ENCODE measurements around the gene NHLH1. TPM values are rescaled to one million over a fixed set of nuclear protein-coding genes. Genes with fewer than 3 reads are reported as not detected.

NHLH1 gene
- total RNA-seq, 2 experiments from 2014 or later: 0.63 to 0.68 TPM

DNA sequence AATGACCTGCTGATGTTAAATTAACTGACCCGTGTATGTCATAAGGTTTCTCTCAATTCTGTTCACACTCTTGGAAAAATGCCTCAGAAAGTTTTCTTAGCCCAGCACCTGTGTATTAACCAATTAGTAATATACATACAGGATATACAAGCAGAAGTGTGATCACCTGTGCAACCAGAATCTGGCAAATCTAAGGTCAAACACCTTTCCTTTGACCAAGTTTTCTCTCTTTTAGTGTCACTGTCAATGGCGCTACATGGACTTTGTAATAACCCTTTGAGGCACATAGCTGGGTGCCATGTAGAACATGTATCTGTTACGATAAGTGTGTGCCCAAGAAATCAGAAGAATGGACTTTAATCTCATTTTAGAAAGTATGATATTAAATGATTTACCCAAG lies 22.6 kb upstream of the NHLH1 start:
- H3K4me1 ChIP-seq (ENCODE audit: insufficient read depth, low read length, poor library complexity, severe bottlenecking): peaks cover 44% of the 10 kb centered on the region
- intact Hi-C loops (cut with micrococcal nuclease; ENCODE audit: unreplicated experiment): loop anchor here (5.0 kb wide), 1 partner anchor 263 kb away; no protein-coding TSS in a partner anchor
- no peak for DNase-seq (ENCODE audit: low spot score)
- no TSS peak for BruUV-seq (replicated peaks)
- peaks cover 56% of the 10 kb centered on the region for H3K36me3 ChIP-seq (ENCODE audit: insufficient read depth, low read length)
- H3K9me3 ChIP-seq (ENCODE audit: low read length): no peaks in the 10 kb centered on the region
- no peak overlapping the region for H3K27ac ChIP-seq (ENCODE audit: low read depth, low read length, poor library complexity, severe bottlenecking)
- H2AFZ ChIP-seq (ENCODE audit: low read length): no peak overlapping the region
- H3K79me2 ChIP-seq (ENCODE audit: insufficient read depth, low read depth, low read length): peaks cover 53% of the 10 kb centered on the region
- CTCF ChIA-PET (ENCODE audit: unreplicated experiment): interaction anchor here (1.0 to 1.7 kb wide), 2 partner anchors 10 to 11 kb away, joined by 3 to 4 read pairs; no protein-coding TSS in a partner anchor
- POLR2A ChIA-PET: interaction anchor here (0.7 to 1.2 kb wide), 6 partner anchors 9 to 242 kb away, joined by 3 to 9 read pairs (median 4); partner anchors contain the start of gene PEX19
- peaks cover 15% of the 10 kb centered on the region; the same call in 1 of the 2 replicates for H4K20me1 ChIP-seq (ENCODE audit: insufficient read depth, low read length)
- no peaks in the 10 kb centered on the region for H3K9me2 ChIP-seq (ENCODE audit: insufficient read depth, low read length)
- TF ChIP-seq EZH2phosphoT487 (IDR thresholded peaks at IDR 0.05; ENCODE audit: borderline replicate concordance, low read depth, low read length): no peak
- TF ChIP-seq, protein P1, sequence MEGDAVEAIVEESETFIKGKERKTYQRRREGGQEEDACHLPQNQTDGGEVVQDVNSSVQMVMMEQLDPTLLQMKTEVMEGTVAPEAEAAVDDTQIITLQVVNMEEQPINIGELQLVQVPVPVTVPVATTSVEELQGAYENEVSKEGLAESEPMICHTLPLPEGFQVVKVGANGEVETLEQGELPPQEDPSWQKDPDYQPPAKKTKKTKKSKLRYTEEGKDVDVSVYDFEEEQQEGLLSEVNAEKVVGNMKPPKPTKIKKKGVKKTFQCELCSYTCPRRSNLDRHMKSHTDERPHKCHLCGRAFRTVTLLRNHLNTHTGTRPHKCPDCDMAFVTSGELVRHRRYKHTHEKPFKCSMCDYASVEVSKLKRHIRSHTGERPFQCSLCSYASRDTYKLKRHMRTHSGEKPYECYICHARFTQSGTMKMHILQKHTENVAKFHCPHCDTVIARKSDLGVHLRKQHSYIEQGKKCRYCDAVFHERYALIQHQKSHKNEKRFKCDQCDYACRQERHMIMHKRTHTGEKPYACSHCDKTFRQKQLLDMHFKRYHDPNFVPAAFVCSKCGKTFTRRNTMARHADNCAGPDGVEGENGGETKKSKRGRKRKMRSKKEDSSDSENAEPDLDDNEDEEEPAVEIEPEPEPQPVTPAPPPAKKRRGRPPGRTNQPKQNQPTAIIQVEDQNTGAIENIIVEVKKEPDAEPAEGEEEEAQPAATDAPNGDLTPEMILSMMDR (conservative IDR thresholded peaks at IDR 0.05; ENCODE audit: low read length): no peak
- peak overlapping the region; percentile 87 for H3K4me3 ChIP-seq (ENCODE audit: low read depth, low read length, poor library complexity, severe bottlenecking)
- H3K4me2 ChIP-seq (ENCODE audit: low read length): peak overlapping the region; percentile 85

DNA sequence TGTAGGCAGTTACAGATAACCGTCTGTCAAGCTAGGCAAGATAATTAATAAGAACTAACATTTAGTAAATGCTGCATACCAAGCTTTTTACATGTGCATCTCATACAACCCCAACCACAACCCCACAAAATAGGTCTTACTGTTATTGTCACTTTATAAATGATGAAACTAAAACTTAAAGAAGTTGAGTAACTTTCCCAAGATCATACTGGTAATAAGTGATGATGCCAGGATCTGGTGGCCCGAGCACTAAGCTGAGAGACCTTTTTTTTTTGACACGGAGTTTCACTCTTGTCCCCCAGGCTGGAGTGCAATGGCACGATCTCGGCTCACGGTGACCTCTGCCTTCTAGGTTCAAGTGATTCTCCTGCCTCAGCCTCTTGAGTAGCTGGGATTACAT lies 21.9 kb upstream of the NHLH1 start:
- intact Hi-C loops (cut with micrococcal nuclease; ENCODE audit: unreplicated experiment): loop anchor here (5.0 kb wide), 1 partner anchor 262 kb away; no protein-coding TSS in a partner anchor
- H4K20me1 ChIP-seq (ENCODE audit: insufficient read depth, low read length): peaks cover 15% of the 10 kb centered on the region; the same call in 1 of the 2 replicates
- H3K4me1 ChIP-seq (ENCODE audit: insufficient read depth, low read length, poor library complexity, severe bottlenecking): peaks cover 44% of the 10 kb centered on the region
- H3K4me2 ChIP-seq (ENCODE audit: low read length): peak overlapping the region; percentile 85
- BruUV-seq (replicated peaks): no TSS peak
- H3K9me2 ChIP-seq (ENCODE audit: insufficient read depth, low read length): no peaks in the 10 kb centered on the region
- TF ChIP-seq, protein P1 (conservative IDR thresholded peaks at IDR 0.05; ENCODE audit: low read length): no peak
- no peak for TF ChIP-seq EZH2phosphoT487 (IDR thresholded peaks at IDR 0.05; ENCODE audit: borderline replicate concordance, low read depth, low read length)
- DNase-seq (ENCODE audit: low spot score): no peak
- peak overlapping the region; percentile 87 for H3K4me3 ChIP-seq (ENCODE audit: low read depth, low read length, poor library complexity, severe bottlenecking)
- no peak overlapping the region for H3K27ac ChIP-seq (ENCODE audit: low read depth, low read length, poor library complexity, severe bottlenecking)
- ChIA-PET POLR2A (interaction anchor here (0.7 to 1.1 kb wide), 3 partner anchors 8 to 141 kb away, joined by 3 to 5 read pairs (median 3); no protein-coding TSS in a partner anchor), CTCF (ENCODE audit: unreplicated experiment) (interaction anchor here (1.0 kb wide), 1 partner anchor 11 kb away, joined by 3 read pairs; no protein-coding TSS in a partner anchor)
- H3K9me3 ChIP-seq (ENCODE audit: low read length): no peaks in the 10 kb centered on the region
- H2AFZ ChIP-seq (ENCODE audit: low read length): no peak overlapping the region
- H3K79me2 ChIP-seq (ENCODE audit: insufficient read depth, low read depth, low read length): peaks cover 52% of the 10 kb centered on the region
- H3K36me3 ChIP-seq (ENCODE audit: insufficient read depth, low read length): peaks cover 56% of the 10 kb centered on the region

DNA sequence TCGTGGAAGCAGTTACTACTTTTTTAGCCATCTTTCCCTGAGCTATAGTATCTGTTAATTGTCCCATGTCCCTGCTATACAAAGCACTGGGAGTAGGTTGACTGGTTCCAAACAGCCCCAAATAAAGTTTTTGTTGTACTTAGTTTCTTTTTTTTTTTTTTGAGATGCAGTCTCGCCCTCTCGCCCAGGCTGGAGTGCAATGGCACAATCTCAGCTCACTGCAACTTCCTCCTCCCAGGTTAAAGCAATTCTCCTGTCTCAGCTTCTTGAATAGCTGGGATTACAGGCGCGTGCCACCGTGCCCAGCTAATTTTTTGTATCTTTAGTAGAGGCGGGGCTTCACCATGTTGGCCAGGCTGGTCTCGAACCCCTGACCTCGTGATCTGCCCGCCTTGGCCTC lies 20.4 kb upstream of the NHLH1 start:
- intact Hi-C loops (cut with micrococcal nuclease; ENCODE audit: unreplicated experiment): no loop called here
- no peak overlapping the region for H2AFZ ChIP-seq (ENCODE audit: low read length)
- BruUV-seq (replicated peaks): no TSS peak
- no peak for TF ChIP-seq EZH2phosphoT487 (IDR thresholded peaks at IDR 0.05; ENCODE audit: borderline replicate concordance, low read depth, low read length)
- TF ChIP-seq, protein P1 (conservative IDR thresholded peaks at IDR 0.05; ENCODE audit: low read length): no peak
- ChIA-PET POLR2A (no interaction called here), CTCF (ENCODE audit: unreplicated experiment) (interaction anchor here (0.8 kb wide), 1 partner anchor 265 kb away, joined by 3 read pairs; the partner anchor contains the start of gene KCNJ9)
- H4K20me1 ChIP-seq (ENCODE audit: insufficient read depth, low read length): peaks cover 9% of the 10 kb centered on the region; the same call in 1 of the 2 replicates
- no peak for DNase-seq (ENCODE audit: low spot score)
- peak overlapping the region; percentile 23 for H3K27ac ChIP-seq (ENCODE audit: low read depth, low read length, poor library complexity, severe bottlenecking)
- peak overlapping the region; percentile 46 for H3K4me2 ChIP-seq (ENCODE audit: low read length)
- peaks cover 36% of the 10 kb centered on the region for H3K79me2 ChIP-seq (ENCODE audit: insufficient read depth, low read depth, low read length)
- H3K9me3 ChIP-seq (ENCODE audit: low read length): no peaks in the 10 kb centered on the region
- H3K4me3 ChIP-seq (ENCODE audit: low read depth, low read length, poor library complexity, severe bottlenecking): no peak overlapping the region
- H3K4me1 ChIP-seq (ENCODE audit: insufficient read depth, low read length, poor library complexity, severe bottlenecking): peaks cover 34% of the 10 kb centered on the region
- H3K36me3 ChIP-seq (ENCODE audit: insufficient read depth, low read length): peaks cover 65% of the 10 kb centered on the region
- H3K9me2 ChIP-seq (ENCODE audit: insufficient read depth, low read length): no peaks in the 10 kb centered on the region

Measured in OCI-LY7 (cell line).